ENCODE measurements around the gene ARL15.

Gene ARL15

DNA sequence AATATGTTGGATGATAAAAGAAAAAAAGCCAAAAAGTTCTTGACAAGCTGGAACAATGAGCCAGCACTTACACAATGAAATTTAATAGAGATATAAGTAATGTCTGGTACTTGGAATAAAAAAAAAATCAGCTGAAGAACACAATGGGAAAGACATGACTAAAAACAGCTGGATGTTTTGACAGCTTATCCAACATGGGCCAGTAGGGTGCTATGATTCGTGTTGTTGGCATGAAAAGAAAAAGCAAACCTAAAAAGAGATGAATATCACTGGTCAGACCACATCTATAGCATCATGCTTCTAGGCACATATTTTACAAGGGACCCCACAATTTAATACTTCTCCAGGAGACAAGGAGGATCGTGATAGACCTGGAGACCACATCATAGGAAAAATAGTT is 175.3 kb downstream of the ARL15 start:
- Histone ChIP-seq H3K36me3 (ENCODE audit: control insufficient read depth in 4 of 4, insufficient read depth in 4 of 4, low read length in 3 of 4) (no peaks in the 10 kb centered on the region), H3K9me3 (ENCODE audit: control extremely low read depth in 1 of 5, control insufficient read depth in 4 of 5, insufficient read depth in 2 of 5, low read depth in 1 of 5, low read length in 4 of 5) (no peaks in the 10 kb centered on the region), H3K4me1 (ENCODE audit: control extremely low read depth in 1 of 4, control insufficient read depth in 4 of 4, insufficient read depth in 4 of 4, low read length in 3 of 4) (no peaks in the 10 kb centered on the region), H3K27ac (ENCODE audit: insufficient read depth in 1 of 2, low read depth in 1 of 2, low read length in 2 of 2, poor library complexity in 1 of 2, severe bottlenecking in 2 of 2) (no peak overlapping the region), H3K4me3 (ENCODE audit: control insufficient read depth in 1 of 7, extremely low read depth in 1 of 7, insufficient read depth in 4 of 7, low read depth in 2 of 7, low read length in 6 of 7) (no peak overlapping the region), H3K27me3 (replicated peaks in 2 of 5; ENCODE audit: control insufficient read depth in 4 of 5, insufficient read depth in 5 of 5, low read length in 4 of 5) (no peaks in the 10 kb centered on the region)
- CTCF ChIA-PET = interaction anchor here (1.2 kb wide), 1 partner anchor 10 kb away, joined by 3 read pairs; no protein-coding TSS in a partner anchor
- no CpG with 5 or more reads among the region's 2 CpGs for WGBS (ENCODE audit: insufficient coverage)
- DNase-seq = no peak
- POLR2A ChIA-PET = no interaction called here

DNA sequence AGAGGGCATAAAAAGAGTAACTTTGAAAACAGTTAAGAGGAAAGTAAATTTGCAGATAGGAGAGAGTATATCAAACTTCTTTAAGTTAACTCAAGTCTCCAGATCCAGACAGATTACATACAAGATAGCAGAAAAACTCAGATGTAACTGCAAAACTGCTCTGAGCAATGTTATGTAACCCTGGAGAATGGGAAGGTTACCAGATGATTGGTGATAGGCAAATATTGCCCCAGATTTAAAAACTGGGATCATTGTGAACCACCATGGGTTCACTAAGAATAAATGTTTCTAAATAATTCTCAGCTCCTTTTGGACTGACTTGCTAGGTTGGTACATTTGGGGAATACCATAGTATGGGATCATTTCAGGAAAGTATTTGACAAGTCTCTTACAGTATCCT is 176.5 kb downstream of the ARL15 start:
- Histone ChIP-seq H3K36me3 (ENCODE audit: control insufficient read depth in 4 of 4, insufficient read depth in 4 of 4, low read length in 3 of 4) (no peaks in the 10 kb centered on the region), H3K4me1 (ENCODE audit: control extremely low read depth in 1 of 4, control insufficient read depth in 4 of 4, insufficient read depth in 4 of 4, low read length in 3 of 4) (no peaks in the 10 kb centered on the region), H3K27me3 (replicated peaks in 2 of 5; ENCODE audit: control insufficient read depth in 4 of 5, insufficient read depth in 5 of 5, low read length in 4 of 5) (no peaks in the 10 kb centered on the region), H3K4me3 (ENCODE audit: control insufficient read depth in 1 of 7, extremely low read depth in 1 of 7, insufficient read depth in 4 of 7, low read depth in 2 of 7, low read length in 6 of 7) (no peak overlapping the region), H3K27ac (ENCODE audit: insufficient read depth in 1 of 2, low read depth in 1 of 2, low read length in 2 of 2, poor library complexity in 1 of 2, severe bottlenecking in 2 of 2) (no peak overlapping the region), H3K9me3 (ENCODE audit: control extremely low read depth in 1 of 5, control insufficient read depth in 4 of 5, insufficient read depth in 2 of 5, low read depth in 1 of 5, low read length in 4 of 5) (no peaks in the 10 kb centered on the region)
- ChIA-PET CTCF (no interaction called here), POLR2A (interaction anchor here (0.6 kb wide), 1 partner anchor 67 kb away, joined by 3 read pairs; no protein-coding TSS in a partner anchor)
- DNase-seq = no peak

DNA sequence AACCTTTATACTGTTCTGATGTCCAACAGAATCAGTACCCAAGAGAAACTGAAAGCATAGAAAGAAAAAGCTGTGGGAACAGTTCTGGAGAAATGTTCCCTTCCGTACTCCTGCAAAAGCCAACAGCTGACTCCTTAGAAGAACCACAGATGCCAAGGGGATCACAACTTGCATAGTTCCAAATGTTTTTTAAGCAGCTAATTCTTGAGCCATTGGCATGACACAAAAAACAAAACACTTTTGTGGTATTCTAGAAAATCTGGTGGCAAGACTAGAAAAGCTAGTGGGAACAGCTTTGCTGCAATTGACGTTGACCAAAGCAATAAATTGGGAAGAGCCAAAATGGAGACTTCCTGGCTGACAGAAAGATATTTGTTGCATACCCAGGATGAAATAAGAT is 189.9 kb downstream of the ARL15 start:
- Histone ChIP-seq H3K27me3 (replicated peaks in 2 of 5; ENCODE audit: control insufficient read depth in 4 of 5, insufficient read depth in 5 of 5, low read length in 4 of 5) (no peaks in the 10 kb centered on the region), H3K36me3 (ENCODE audit: control insufficient read depth in 4 of 4, insufficient read depth in 4 of 4, low read length in 3 of 4) (no peaks in the 10 kb centered on the region), H3K9me3 (ENCODE audit: control extremely low read depth in 1 of 5, control insufficient read depth in 4 of 5, insufficient read depth in 2 of 5, low read depth in 1 of 5, low read length in 4 of 5) (no peaks in the 10 kb centered on the region), H3K27ac (ENCODE audit: insufficient read depth in 1 of 2, low read depth in 1 of 2, low read length in 2 of 2, poor library complexity in 1 of 2, severe bottlenecking in 2 of 2) (no peak overlapping the region), H3K4me1 (ENCODE audit: control extremely low read depth in 1 of 4, control insufficient read depth in 4 of 4, insufficient read depth in 4 of 4, low read length in 3 of 4) (peaks cover 0 to 6% (median 2%) of the 10 kb centered on the region in 4 experiments), H3K4me3 (ENCODE audit: control insufficient read depth in 1 of 7, extremely low read depth in 1 of 7, insufficient read depth in 4 of 7, low read depth in 2 of 7, low read length in 6 of 7) (no peak overlapping the region)
- POLR2A ChIA-PET = no interaction called here
- no peak for DNase-seq
- WGBS (ENCODE audit: insufficient coverage) = 100% methylated on average over 1 of the region's 2 CpGs
- CTCF ChIA-PET = no interaction called here

DNA sequence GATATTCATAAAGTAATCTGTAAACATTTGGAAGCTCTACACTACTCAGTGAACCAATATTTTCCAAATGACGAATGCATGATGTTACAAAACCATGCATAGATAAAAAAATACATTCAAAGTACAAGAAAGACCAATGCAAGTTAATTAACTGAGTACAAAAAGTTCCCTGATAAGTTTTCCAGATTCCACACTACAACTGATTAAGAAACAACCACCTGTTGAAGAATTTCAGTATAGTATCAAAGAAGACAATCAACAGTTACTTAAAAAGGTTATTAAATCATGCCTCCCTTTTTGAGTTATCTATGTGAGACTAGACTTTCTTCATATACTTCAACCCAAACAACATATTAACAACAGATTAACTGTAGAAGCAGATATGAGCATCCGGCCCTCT is 192.4 kb downstream of the ARL15 start:
- Histone ChIP-seq H3K4me3 (ENCODE audit: control insufficient read depth in 1 of 7, extremely low read depth in 1 of 7, insufficient read depth in 4 of 7, low read depth in 2 of 7, low read length in 6 of 7) (no peak overlapping the region), H3K9me3 (ENCODE audit: control extremely low read depth in 1 of 5, control insufficient read depth in 4 of 5, insufficient read depth in 2 of 5, low read depth in 1 of 5, low read length in 4 of 5) (no peaks in the 10 kb centered on the region), H3K4me1 (ENCODE audit: control extremely low read depth in 1 of 4, control insufficient read depth in 4 of 4, insufficient read depth in 4 of 4, low read length in 3 of 4) (peaks cover 0 to 6% (median 3%) of the 10 kb centered on the region in 4 experiments), H3K27ac (ENCODE audit: insufficient read depth in 1 of 2, low read depth in 1 of 2, low read length in 2 of 2, poor library complexity in 1 of 2, severe bottlenecking in 2 of 2) (no peak overlapping the region), H3K27me3 (replicated peaks in 2 of 5; ENCODE audit: control insufficient read depth in 4 of 5, insufficient read depth in 5 of 5, low read length in 4 of 5) (no peaks in the 10 kb centered on the region), H3K36me3 (ENCODE audit: control insufficient read depth in 4 of 4, insufficient read depth in 4 of 4, low read length in 3 of 4) (peaks cover 0 to 2% (median 0%) of the 10 kb centered on the region in 4 experiments)
- ChIA-PET POLR2A (no interaction called here), CTCF (no interaction called here)
- no peak for DNase-seq
- 100% methylated on average over 1 of the region's 2 CpGs for WGBS (ENCODE audit: insufficient coverage)

DNA sequence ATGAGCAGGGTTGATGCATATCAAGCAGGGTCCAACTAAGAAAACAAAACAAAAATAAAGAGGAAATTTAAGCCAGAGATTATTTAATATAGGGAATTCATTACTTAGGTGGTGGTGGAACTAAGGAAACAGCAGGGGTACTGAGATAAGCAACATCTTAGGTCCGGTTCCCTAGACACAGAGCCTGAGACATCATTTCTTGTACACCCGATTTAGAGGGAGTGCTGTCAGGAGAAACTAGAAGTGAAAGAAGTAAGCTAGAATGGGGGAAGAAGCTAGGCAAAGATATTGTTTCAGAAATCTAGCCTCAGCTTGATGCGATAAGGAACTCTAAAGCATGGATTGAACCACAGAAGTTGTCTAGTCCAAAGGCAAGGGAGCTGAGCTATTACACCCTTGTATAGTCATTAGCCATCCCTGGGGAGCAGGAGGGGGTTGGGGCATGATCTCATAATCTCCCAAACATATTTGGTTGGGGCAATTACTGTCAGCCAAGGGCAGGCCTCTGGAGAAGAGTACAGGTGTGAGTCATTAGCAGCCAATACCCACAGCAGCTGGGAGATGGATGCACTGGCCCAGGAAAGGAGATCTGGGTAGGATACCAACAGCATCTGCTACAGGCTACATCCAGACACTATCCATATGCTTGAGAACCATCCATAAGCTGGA is 194.5 kb downstream of the ARL15 start:
- no peaks in the 10 kb centered on the region for H3K9me3 ChIP-seq (ENCODE audit: control extremely low read depth in 1 of 5, control insufficient read depth in 4 of 5, insufficient read depth in 2 of 5, low read depth in 1 of 5, low read length in 4 of 5)
- peak; percentile 15 to 76 (median 61) for DNase-seq
- no peak overlapping the region for H3K27ac ChIP-seq (ENCODE audit: insufficient read depth in 1 of 2, low read depth in 1 of 2, low read length in 2 of 2, poor library complexity in 1 of 2, severe bottlenecking in 2 of 2)
- peaks cover 0 to 6% (median 3%) of the 10 kb centered on the region in 4 experiments for H3K4me1 ChIP-seq (ENCODE audit: control extremely low read depth in 1 of 4, control insufficient read depth in 4 of 4, insufficient read depth in 4 of 4, low read length in 3 of 4)
- H3K27me3 ChIP-seq (replicated peaks in 2 of 5; ENCODE audit: control insufficient read depth in 4 of 5, insufficient read depth in 5 of 5, low read length in 4 of 5) = no peaks in the 10 kb centered on the region
- H3K36me3 ChIP-seq (ENCODE audit: control insufficient read depth in 4 of 4, insufficient read depth in 4 of 4, low read length in 3 of 4) = peaks cover 0 to 6% (median 0%) of the 10 kb centered on the region in 4 experiments
- ChIA-PET POLR2A (no interaction called here), CTCF (interaction anchor here (1.1 kb wide), 1 partner anchor 239 kb away, joined by 4 read pairs; no protein-coding TSS in a partner anchor)
- 11% methylated on average over 3 of the region's 3 CpGs for WGBS (ENCODE audit: insufficient coverage)
- H3K4me3 ChIP-seq (ENCODE audit: control insufficient read depth in 1 of 7, extremely low read depth in 1 of 7, insufficient read depth in 4 of 7, low read depth in 2 of 7, low read length in 6 of 7) = no peak overlapping the region

DNA sequence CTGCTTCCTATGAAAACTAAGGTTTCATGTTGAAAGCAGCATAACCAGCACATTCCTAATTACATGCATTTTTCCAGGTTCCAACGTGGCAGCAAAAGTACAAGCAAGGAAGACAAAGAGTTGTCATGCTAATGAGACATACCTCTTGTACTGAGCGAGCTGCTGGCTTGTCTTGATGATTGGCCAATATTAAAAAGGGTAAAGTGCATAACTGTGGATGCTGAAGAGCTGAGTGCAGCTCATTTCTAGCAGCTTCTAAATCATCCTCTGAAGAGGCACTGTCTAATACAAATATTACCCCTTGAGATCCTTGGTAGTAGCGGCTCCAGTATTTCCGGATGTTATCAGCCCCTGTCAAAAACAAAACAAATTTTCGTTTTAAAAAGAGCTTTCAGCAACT is 197.3 kb downstream of the ARL15 start:
- 100% methylated on average over 5 of the region's 5 CpGs for WGBS (ENCODE audit: insufficient coverage)
- CTCF ChIA-PET = no interaction called here
- no peak for DNase-seq
- Histone ChIP-seq H3K4me3 (ENCODE audit: control insufficient read depth in 1 of 7, extremely low read depth in 1 of 7, insufficient read depth in 4 of 7, low read depth in 2 of 7, low read length in 6 of 7) (no peak overlapping the region), H3K27me3 (replicated peaks in 2 of 5; ENCODE audit: control insufficient read depth in 4 of 5, insufficient read depth in 5 of 5, low read length in 4 of 5) (no peaks in the 10 kb centered on the region), H3K36me3 (ENCODE audit: control insufficient read depth in 4 of 4, insufficient read depth in 4 of 4, low read length in 3 of 4) (peaks cover 0 to 6% (median 0%) of the 10 kb centered on the region in 4 experiments), H3K4me1 (ENCODE audit: control extremely low read depth in 1 of 4, control insufficient read depth in 4 of 4, insufficient read depth in 4 of 4, low read length in 3 of 4) (peaks cover 0 to 6% (median 3%) of the 10 kb centered on the region in 4 experiments), H3K9me3 (ENCODE audit: control extremely low read depth in 1 of 5, control insufficient read depth in 4 of 5, insufficient read depth in 2 of 5, low read depth in 1 of 5, low read length in 4 of 5) (no peaks in the 10 kb centered on the region), H3K27ac (ENCODE audit: insufficient read depth in 1 of 2, low read depth in 1 of 2, low read length in 2 of 2, poor library complexity in 1 of 2, severe bottlenecking in 2 of 2) (no peak overlapping the region)
- POLR2A ChIA-PET = no interaction called here

DNA sequence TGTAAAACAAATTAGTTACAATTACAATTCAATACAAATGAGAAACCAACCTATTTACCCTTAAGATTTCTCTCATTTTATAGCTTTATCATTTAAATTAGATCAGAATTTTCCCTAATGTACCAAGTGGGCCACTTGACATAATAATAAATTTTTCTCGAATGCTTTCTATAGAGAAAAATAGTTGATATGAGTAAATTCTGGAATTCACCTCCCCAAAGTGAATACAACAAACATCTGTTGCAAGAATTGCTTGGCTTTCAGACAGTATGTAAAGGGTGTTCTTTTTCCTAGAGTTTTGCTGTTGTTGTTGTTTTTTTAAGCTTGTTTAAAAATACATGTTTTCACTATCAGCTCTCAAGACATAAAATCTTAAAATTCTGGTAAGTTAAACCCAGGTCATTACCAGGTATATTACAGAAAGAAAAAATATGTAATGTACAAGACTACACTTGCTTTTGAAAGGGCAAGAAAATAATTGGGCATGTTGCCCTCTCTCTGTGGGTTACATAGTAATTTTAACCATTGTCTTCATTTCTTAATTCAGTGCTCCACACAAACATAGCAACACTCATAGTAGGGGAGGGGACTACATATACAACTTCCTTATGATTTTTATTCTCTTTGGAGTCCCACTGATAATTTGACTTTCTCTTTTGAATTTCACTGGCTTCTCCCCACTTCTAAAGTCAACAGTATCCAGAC is 200.6 kb downstream of the ARL15 start:
- no peaks in the 10 kb centered on the region for H3K4me1 ChIP-seq (ENCODE audit: control extremely low read depth in 1 of 4, control insufficient read depth in 4 of 4, insufficient read depth in 4 of 4, low read length in 3 of 4)
- no peaks in the 10 kb centered on the region for H3K27me3 ChIP-seq (replicated peaks in 2 of 5; ENCODE audit: control insufficient read depth in 4 of 5, insufficient read depth in 5 of 5, low read length in 4 of 5)
- H3K9me3 ChIP-seq (ENCODE audit: control extremely low read depth in 1 of 5, control insufficient read depth in 4 of 5, insufficient read depth in 2 of 5, low read depth in 1 of 5, low read length in 4 of 5) = no peaks in the 10 kb centered on the region
- H3K4me3 ChIP-seq (ENCODE audit: control insufficient read depth in 1 of 7, extremely low read depth in 1 of 7, insufficient read depth in 4 of 7, low read depth in 2 of 7, low read length in 6 of 7) = no peak overlapping the region
- POLR2A ChIA-PET = no interaction called here
- no CpG with 5 or more reads among the region's 1 CpG for WGBS (ENCODE audit: insufficient coverage)
- CTCF ChIA-PET = no interaction called here
- no peak overlapping the region for H3K27ac ChIP-seq (ENCODE audit: insufficient read depth in 1 of 2, low read depth in 1 of 2, low read length in 2 of 2, poor library complexity in 1 of 2, severe bottlenecking in 2 of 2)
- DNase-seq = no peak
- peaks cover 0 to 6% (median 0%) of the 10 kb centered on the region in 4 experiments for H3K36me3 ChIP-seq (ENCODE audit: control insufficient read depth in 4 of 4, insufficient read depth in 4 of 4, low read length in 3 of 4)
